Stimulated activated CD4-positive, alpha-beta T cell treated with anti-CD3 and anti-CD28 coated beads, Interleukin-4, amount 100 ng/mL, for 1 hour (primary cell): ENCODE results near the gene C1orf21.

Experiments
- DNase-seq: peaks from one replicate; pipeline ENCODE4 v3.0.0-alpha.2; 2020

Gene C1orf21

GRCh38 chr1:184520336-184520735, 133.5 kb downstream of the C1orf21 start:
- DNase-seq: no peak

GRCh38 chr1:184524248-184524647, 137.4 kb downstream of the C1orf21 start:
- DNase-seq: no peak

- DNase-seq: no peak
These were observed 140.6 kb downstream of the C1orf21 start for GRCh38 chr1:184527402-184527801.

- DNase-seq: no peak
These were observed 143.4 kb downstream of the C1orf21 start for GRCh38 chr1:184530226-184530625.

- no peak for DNase-seq
These were observed 144.5 kb downstream of the C1orf21 start for GRCh38 chr1:184531296-184531695.

GRCh38 chr1:184532199-184532598, 145.4 kb downstream of the C1orf21 start:
- no peak for DNase-seq

GRCh38 chr1:184533049-184533448, 146.2 kb downstream of the C1orf21 start:
- no peak for DNase-seq

- DNase-seq: no peak
These were observed 147.1 kb downstream of the C1orf21 start for GRCh38 chr1:184533915-184534314.

GRCh38 chr1:184534690-184535089, 147.9 kb downstream of the C1orf21 start:
- DNase-seq: no peak

GRCh38 chr1:184535191-184535970, 148.6 kb downstream of the C1orf21 start:
- no peak for DNase-seq

- no peak for DNase-seq
These were observed 149.6 kb downstream of the C1orf21 start for GRCh38 chr1:184536246-184536985.

- no peak for DNase-seq
These were observed 152.8 kb downstream of the C1orf21 start for GRCh38 chr1:184539580-184539979.

- no peak for DNase-seq
These were observed 154.8 kb downstream of the C1orf21 start for GRCh38 chr1:184541537-184542152.

- DNase-seq: no peak
These were observed 155.5 kb downstream of the C1orf21 start for GRCh38 chr1:184542291-184542690.

- no peak for DNase-seq
These were observed 158.8 kb downstream of the C1orf21 start for GRCh38 chr1:184545601-184546000.

GRCh38 chr1:184552446-184552845, 165.6 kb downstream of the C1orf21 start:
- DNase-seq: no peak

- no peak for DNase-seq
These were observed 167.0 kb downstream of the C1orf21 start for GRCh38 chr1:184553845-184554244.

GRCh38 chr1:184555665-184556641, 169.1 kb downstream of the C1orf21 start:
- DNase-seq: no peak

GRCh38 chr1:184556665-184557064, 169.8 kb downstream of the C1orf21 start:
- no peak for DNase-seq

- no peak for DNase-seq
These were observed 170.9 kb downstream of the C1orf21 start for GRCh38 chr1:184557423-184558347.

GRCh38 chr1:184558691-184559090, 171.9 kb downstream of the C1orf21 start:
- no peak for DNase-seq
